H9 (cell line): ENCODE data around the gene PIAS4. TPM values are rescaled to one million over a fixed set of nuclear protein-coding genes. Genes with fewer than 3 reads are reported as not detected.

Experiments
- DNase-seq: peaks from one replicate; pipeline ENCODE4 v3.0.0-alpha.2; 2017
- H2AFZ ChIP-seq: one replicate; pipeline ENCODE4 v1.6.1; 2013; ENCODE audit warnings: mild to moderate bottlenecking, low read length, control low read depth, moderate library complexity
- H2AK5ac ChIP-seq: 2 replicates; pipeline ENCODE4 v1.6.1; 2013; ENCODE audit warnings: low read length, control low read depth, mixed read lengths; ENCODE audit not compliant: insufficient read length
- H2BK120ac ChIP-seq: one replicate; pipeline ENCODE4 v1.6.1; 2013; ENCODE audit warnings: low read depth, mild to moderate bottlenecking, low read length, control low read depth, inconsistent platforms; ENCODE audit not compliant: poor library complexity, severe bottlenecking
- H2BK12ac ChIP-seq: 2 replicates; pipeline ENCODE4 v1.6.1; 2013; ENCODE audit warnings: low read length, control low read depth, mixed read lengths, low read depth; ENCODE audit not compliant: insufficient read length
- H2BK15ac ChIP-seq: 2 replicates; pipeline ENCODE4 v1.6.1; 2013; ENCODE audit warnings: low read depth, low read length, control low read depth
- H2BK20ac ChIP-seq: one replicate; pipeline ENCODE4 v1.6.1; 2013; ENCODE audit warnings: low read depth, mild to moderate bottlenecking, low read length, control low read depth, inconsistent platforms; ENCODE audit not compliant: poor library complexity, severe bottlenecking
- H2BK5ac ChIP-seq: 2 replicates; pipeline ENCODE4 v1.6.1; 2013; ENCODE audit warnings: low read length, control low read depth, mixed read lengths; ENCODE audit not compliant: insufficient read length
- H3K14ac ChIP-seq: 2 replicates; pipeline ENCODE4 v1.6.1; 2013; ENCODE audit warnings: low read length, control low read depth; ENCODE audit not compliant: insufficient read depth
- H3K18ac ChIP-seq: 2 replicates; pipeline ENCODE4 v1.6.1; 2013; ENCODE audit warnings: low read depth, mild to moderate bottlenecking, mixed read lengths, low read length, control low read depth; ENCODE audit not compliant: insufficient read length
- H3K23ac ChIP-seq: 2 replicates; pipeline ENCODE4 v1.6.1; 2013; ENCODE audit warnings: low read length, control low read depth, mixed read lengths, low read depth; ENCODE audit not compliant: insufficient read length
- H3K23me2 ChIP-seq: 2 replicates; pipeline ENCODE4 v1.6.1; 2013; ENCODE audit warnings: low read depth, mild to moderate bottlenecking, mixed read lengths, low read length, control low read depth; ENCODE audit not compliant: insufficient read length, poor library complexity, severe bottlenecking
- H3K27ac ChIP-seq: 2 replicates; pipeline ENCODE4 v1.5.1; 2013; ENCODE audit warnings: low read length, control low read depth, mixed read lengths, low read depth; ENCODE audit not compliant: insufficient read length
- H3K27me3 ChIP-seq: 2 replicates; pipeline ENCODE4 v1.6.1; 2013; ENCODE audit warnings: low read length, control low read depth, inconsistent platforms; ENCODE audit not compliant: insufficient read depth
- H3K4ac ChIP-seq: 2 replicates; pipeline ENCODE4 v1.6.1; 2013; ENCODE audit warnings: low read depth, mild to moderate bottlenecking, control low read depth, inconsistent platforms, low read length, moderate library complexity
- H3K4me1 ChIP-seq: 2 replicates; pipeline ENCODE4 v1.6.1; 2013; ENCODE audit warnings: low read length, control low read depth, inconsistent platforms; ENCODE audit not compliant: insufficient read depth
- H3K4me2 ChIP-seq: 2 replicates; pipeline ENCODE4 v1.6.1; 2013; ENCODE audit warnings: low read length, control low read depth, mixed read lengths; ENCODE audit not compliant: insufficient read length, insufficient read depth
- H3K56ac ChIP-seq: 2 replicates; pipeline ENCODE4 v1.6.1; 2013; ENCODE audit warnings: low read depth, mild to moderate bottlenecking, mixed read lengths, low read length, control low read depth; ENCODE audit not compliant: insufficient read length
- H3K79me1 ChIP-seq: 2 replicates; pipeline ENCODE4 v1.6.1; 2013; ENCODE audit warnings: low read depth, mild to moderate bottlenecking, moderate library complexity, low read length, control low read depth, inconsistent platforms; ENCODE audit not compliant: insufficient read depth, poor library complexity, severe bottlenecking
- H3K79me2 ChIP-seq: 2 replicates; pipeline ENCODE4 v1.6.1; 2013; ENCODE audit warnings: low read length, control low read depth, inconsistent platforms; ENCODE audit not compliant: insufficient read depth
- H3K9ac ChIP-seq: 2 replicates; pipeline ENCODE4 v1.6.1; 2013; ENCODE audit warnings: low read length, control low read depth, mixed read lengths; ENCODE audit not compliant: insufficient read length; ENCODE audit errors: extremely low read depth
- H3K9me3 ChIP-seq: one replicate; pipeline ENCODE4 v1.6.1; 2013; ENCODE audit warnings: low read depth, low read length, inconsistent platforms; ENCODE audit not compliant: control insufficient read depth
- H3T11ph ChIP-seq: one replicate; pipeline ENCODE4 v1.6.1; 2013; ENCODE audit warnings: mild to moderate bottlenecking, low read length, control low read depth, inconsistent platforms
- H4K20me1 ChIP-seq: one replicate; pipeline ENCODE4 v1.6.1; 2013; ENCODE audit not compliant: control insufficient read depth, insufficient read length, insufficient read depth
- H4K5ac ChIP-seq: 2 replicates; pipeline ENCODE4 v1.6.1; 2013; ENCODE audit warnings: low read depth, mild to moderate bottlenecking, mixed read lengths, low read length, control low read depth; ENCODE audit not compliant: insufficient read length
- H4K8ac ChIP-seq: replicated peaks from 2 replicates; pipeline ENCODE4 v1.6.1; 2013; ENCODE audit warnings: low read length, control low read depth, mixed read lengths, low read depth; ENCODE audit not compliant: insufficient read length
- H4K91ac ChIP-seq: 2 replicates; pipeline ENCODE4 v1.6.1; 2013; ENCODE audit warnings: low read depth, mild to moderate bottlenecking, moderate library complexity, mixed read lengths, low read length, control low read depth; ENCODE audit not compliant: insufficient read length
- H3K27ac Mint-ChIP-seq, 3 experiments: 2 replicates in 2 of 3; 3 replicates in 1 of 3; pipeline ENCODE4 v1.8.0; 2020 to 2021; ENCODE audit warnings: mixed read lengths in 3 of 3, mild to moderate bottlenecking in 1 of 3, moderate library complexity in 1 of 3
- H3K27me3 Mint-ChIP-seq: 2 replicates; pipeline ENCODE4 v1.8.0; 2021; ENCODE audit warnings: low read depth, mild to moderate bottlenecking, moderate library complexity, mixed read lengths
- H3K36me3 Mint-ChIP-seq, 3 experiments: 2 replicates in 2 of 3; 3 replicates in 1 of 3; pipeline ENCODE4 v1.8.0; 2020 to 2021; ENCODE audit warnings: low read depth in 3 of 3, mixed read lengths in 3 of 3; ENCODE audit not compliant: insufficient read depth in 1 of 3
- H3K4me1 Mint-ChIP-seq, 2 experiments: 2 replicates each; pipeline ENCODE4 v1.8.0; 2020; ENCODE audit warnings: mixed read lengths in 2 of 2
- H3K4me3 Mint-ChIP-seq, 2 experiments: 2 replicates in 1 of 2; 3 replicates in 1 of 2; pipeline ENCODE4 v1.8.0; 2020 to 2021; ENCODE audit warnings: mild to moderate bottlenecking in 2 of 2, mixed read lengths in 2 of 2, moderate library complexity in 1 of 2
- H3K9me3 Mint-ChIP-seq, 2 experiments: 2 replicates in 1 of 2; 3 replicates in 1 of 2; pipeline ENCODE4 v1.8.0; 2020; ENCODE audit warnings: mild to moderate bottlenecking in 2 of 2, mixed read lengths in 2 of 2, moderate library complexity in 1 of 2
- CTCF ChIP-seq: fragments of 200-600 bp; sonication (generic); conservative IDR thresholded peaks from 3 replicates; pipeline ENCODE4 v1.8.0; 2021; ENCODE audit warnings: antibody characterized with exemption, mild to moderate bottlenecking
- WGBS: extraction: QIAGEN DNeasy Blood & Tissue Kit; methylation state at CpG from one replicate; pipeline ENCODE4 v1.1.7; 2013; ENCODE audit warnings: missing lambda C conversion rate, low lambda C conversion rate, mixed read lengths; ENCODE audit not compliant: insufficient read length; ENCODE audit errors: extremely low coverage; 5-methylcytosine and 5-hydroxymethylcytosine counted together
- total RNA-seq: library from RNA; stranded (reverse); gene quantifications from 2 replicates; pipeline ENCODE4 v1.2.1, GENCODE V29; 2021

Gene PIAS4
- total RNA-seq, 1 experiment from 2014 or later: 52.0 TPM

- H2AK5ac ChIP-seq: no peak overlapping the region
- peaks cover 7% of the 10 kb centered on the region for H3K79me1 ChIP-seq
- H2BK120ac ChIP-seq: peak overlapping the region; percentile 65
- peak overlapping the region; percentile 49; the same call in 1 of the 2 replicates for H3K4ac ChIP-seq
- H2BK15ac ChIP-seq: no peak overlapping the region
- peak overlapping the region; percentile 38 for H3K27ac ChIP-seq
- H3K4me1 Mint-ChIP-seq: peaks cover 22 to 34% of the 10 kb centered on the region in 2 experiments
- H3K18ac ChIP-seq: peak overlapping the region; percentile 75
- no peak overlapping the region for H2BK20ac ChIP-seq
- peak overlapping the region; percentile 96 for H3K4me2 ChIP-seq
- peaks cover 2% of the 10 kb centered on the region for H3K27me3 Mint-ChIP-seq
- peak; percentile 99 for DNase-seq
- no peak overlapping the region for H4K8ac ChIP-seq
- WGBS: no CpG with 5 or more reads among the region's 9 CpGs
- peaks cover 24 to 50% (median 49%) of the 10 kb centered on the region in 3 experiments; a peak in 6 of 7 replicates for H3K36me3 Mint-ChIP-seq
- peaks cover 13% of the 10 kb centered on the region for H3K23me2 ChIP-seq
- H3K4me3 Mint-ChIP-seq: peak overlapping the region; percentile 94 to 95
- H3K9ac ChIP-seq: no peak overlapping the region
- H3K27ac Mint-ChIP-seq: peak overlapping the region; percentile 98 to 99 (median 99)
- H3K9me3 Mint-ChIP-seq: no peaks in the 10 kb centered on the region
- peak overlapping the region; percentile 38 for H3T11ph ChIP-seq
- H3K14ac ChIP-seq: no peak overlapping the region
- no peaks in the 10 kb centered on the region for H3K9me3 ChIP-seq
- H3K27me3 ChIP-seq: no peaks in the 10 kb centered on the region
- H4K20me1 ChIP-seq: no peaks in the 10 kb centered on the region
- H4K5ac ChIP-seq: no peak overlapping the region
- H2BK12ac ChIP-seq: no peak overlapping the region
- peaks cover 2% of the 10 kb centered on the region; the same call in 1 of the 2 replicates for H3K4me1 ChIP-seq
- no peak overlapping the region for H2BK5ac ChIP-seq
- peaks cover 13% of the 10 kb centered on the region; the same call in 1 of the 2 replicates for H3K79me2 ChIP-seq
- H3K56ac ChIP-seq: no peak overlapping the region
- no peak overlapping the region for H4K91ac ChIP-seq
- no peak for TF ChIP-seq CTCF
- H3K23ac ChIP-seq: no peak overlapping the region
- H2AFZ ChIP-seq: no peak overlapping the region
Observed at GRCh38 chr19:3968556-3969434, 38.7 kb upstream of the PIAS4 start.
